Islet precursor cell (in vitro differentiated cells): ENCODE measurements around the gene TRIAP1.
"Not testable (repeated sequence)": the region's sequence is repeated elsewhere in the genome, so short reads cannot be mapped to it uniquely, and the experiment has no call there.

Source experiments
- DNase-seq: peaks from one replicate; pipeline ENCODE4 v3.0.0-alpha.2; 2018

The TRIAP1 gene

GRCh38 chr12:120468325-120468820 lies 22.2 kb upstream of the TRIAP1 start:
- peak; percentile 76 for DNase-seq

GRCh38 chr12:120467439-120467838 lies 21.3 kb upstream of the TRIAP1 start:
- DNase-seq: no peak

- peak; percentile 80 for DNase-seq
These were observed 20.6 kb upstream of the TRIAP1 start for GRCh38 chr12:120466560-120467315.

GRCh38 chr12:120465756-120466155 lies 19.6 kb upstream of the TRIAP1 start:
- DNase-seq: no peak

DNA sequence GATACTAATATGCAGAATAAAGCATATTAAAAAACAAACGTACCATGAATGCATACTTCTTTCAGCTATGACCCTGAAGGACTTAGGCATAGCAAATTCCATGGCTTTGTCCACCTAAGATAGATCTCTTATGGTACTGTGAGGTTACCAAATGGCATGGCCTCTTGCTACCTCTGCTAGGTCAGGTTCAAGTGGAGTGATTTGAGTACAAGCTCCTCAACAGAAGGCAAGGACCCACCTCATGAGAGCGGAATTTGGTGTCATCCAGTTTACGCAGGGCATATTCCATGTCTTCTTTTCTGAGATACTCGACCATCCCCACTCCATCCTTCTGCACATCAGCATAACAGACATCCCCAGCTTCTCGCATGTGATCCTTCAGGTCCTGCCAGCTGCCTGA lies 17.5 kb upstream of the TRIAP1 start:
- no peak for DNase-seq

DNA sequence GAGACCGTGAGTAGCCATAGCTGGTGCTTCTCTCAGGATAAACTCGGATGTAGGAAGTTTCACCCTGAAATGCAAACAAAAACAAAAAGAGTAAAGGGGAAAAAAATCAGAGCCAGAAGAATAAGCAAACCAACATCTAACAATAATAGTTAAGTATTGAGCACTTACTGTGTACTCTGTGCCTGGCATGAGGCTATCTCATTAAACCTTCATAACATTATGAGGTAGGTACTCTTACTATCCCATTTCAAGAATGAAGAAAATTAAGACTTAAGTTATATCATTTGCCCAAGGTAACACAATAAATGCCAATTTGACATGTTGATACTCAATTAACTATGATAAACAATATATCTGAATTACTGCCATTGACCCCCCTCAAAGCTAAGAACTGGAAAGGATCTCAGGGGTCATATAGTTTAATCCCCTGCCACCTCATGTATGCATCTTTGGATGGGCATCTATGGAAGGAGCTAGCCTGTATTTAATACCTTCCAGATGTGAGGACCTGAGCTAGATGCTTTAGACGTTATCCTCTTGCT lies 16.0 kb upstream of the TRIAP1 start:
- no peak for DNase-seq

DNA sequence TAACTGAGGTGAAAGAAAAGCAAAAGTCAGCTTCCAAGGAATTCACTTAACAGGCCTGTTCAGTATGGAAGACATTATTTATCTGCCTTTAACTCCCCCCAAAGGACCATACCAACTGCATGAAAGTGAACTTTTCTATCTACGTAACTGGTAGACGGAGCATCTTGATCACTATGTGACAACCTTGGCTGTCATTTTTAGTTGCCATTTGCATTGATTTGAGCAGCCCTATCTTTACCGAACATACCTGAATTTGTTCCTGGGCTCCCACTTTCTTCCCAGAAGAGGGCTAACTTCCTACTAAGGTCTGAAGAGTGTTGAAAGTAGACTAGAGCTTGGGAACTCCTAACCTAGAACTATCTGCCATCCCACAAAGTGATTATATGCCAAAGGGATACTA lies 14.0 kb upstream of the TRIAP1 start:
- no peak for DNase-seq

GRCh38 chr12:120457133-120457532 lies 10.9 kb upstream of the TRIAP1 start:
- peak; percentile 76 for DNase-seq

- DNase-seq: no peak
These were observed 9.1 kb upstream of the TRIAP1 start for GRCh38 chr12:120455302-120455701.

GRCh38 chr12:120453977-120454376 lies 7.8 kb upstream of the TRIAP1 start:
- no peak for DNase-seq

- DNase-seq: no peak
These were observed 7.0 kb upstream of the TRIAP1 start for GRCh38 chr12:120453060-120453750.

GRCh38 chr12:120452524-120452923 lies 6.3 kb upstream of the TRIAP1 start:
- not testable (repeated sequence) for DNase-seq

- no peak for DNase-seq
These were observed 1.8 kb upstream of the TRIAP1 start for GRCh38 chr12:120447992-120448391.

GRCh38 chr12:120446844-120447178 lies 627 bp upstream of the TRIAP1 start:
- DNase-seq: not testable (repeated sequence)

- no peak for DNase-seq
These were observed 1.5 kb downstream of the TRIAP1 start for GRCh38 chr12:120444676-120445075.

GRCh38 chr12:120439646-120440247 lies 6.4 kb downstream of the TRIAP1 start:
- peak; percentile 84 for DNase-seq

DNA sequence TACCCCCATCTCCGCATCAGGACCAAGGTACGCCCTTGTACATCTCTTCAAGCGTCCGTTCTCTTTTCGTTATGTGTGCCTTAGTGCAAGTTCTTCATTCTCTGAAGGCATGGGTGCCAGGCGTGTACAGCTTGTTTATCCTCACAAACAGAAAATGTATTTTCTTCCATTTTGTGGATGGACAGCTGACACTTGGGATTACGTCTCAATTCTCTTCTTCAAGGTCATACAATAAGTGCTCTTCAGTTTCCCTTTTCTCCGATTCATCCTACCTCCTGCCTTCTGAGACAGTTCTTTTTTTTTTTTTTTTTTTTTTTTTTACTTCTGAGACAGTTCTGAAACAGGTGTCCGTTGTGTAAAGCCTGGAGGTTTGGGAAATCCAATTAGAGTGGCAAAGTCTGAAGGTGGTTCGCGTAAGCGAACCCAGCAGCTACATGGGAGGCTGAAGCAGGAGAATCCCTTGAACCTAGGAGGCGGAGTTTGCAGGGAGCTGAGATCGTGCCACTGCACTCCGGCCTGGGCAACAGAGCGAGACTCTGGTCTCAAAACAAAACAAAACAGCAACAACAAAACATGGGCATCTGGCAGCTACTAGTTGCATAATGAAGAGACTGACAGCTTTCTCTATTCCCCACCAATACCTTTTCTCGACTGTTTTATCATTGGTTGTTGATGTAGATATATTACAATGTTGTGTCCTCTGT lies 7.5 kb downstream of the TRIAP1 start:
- no peak for DNase-seq

- peak; percentile 100 for DNase-seq
These were observed 8.3 kb downstream of the TRIAP1 start, which contains the start of gene COX6A1 for GRCh38 chr12:120437735-120438494. COX6A1 (plus strand) TSS chr12:120438113; CDS start chr12:120438127, 14 bp downstream.

DNA sequence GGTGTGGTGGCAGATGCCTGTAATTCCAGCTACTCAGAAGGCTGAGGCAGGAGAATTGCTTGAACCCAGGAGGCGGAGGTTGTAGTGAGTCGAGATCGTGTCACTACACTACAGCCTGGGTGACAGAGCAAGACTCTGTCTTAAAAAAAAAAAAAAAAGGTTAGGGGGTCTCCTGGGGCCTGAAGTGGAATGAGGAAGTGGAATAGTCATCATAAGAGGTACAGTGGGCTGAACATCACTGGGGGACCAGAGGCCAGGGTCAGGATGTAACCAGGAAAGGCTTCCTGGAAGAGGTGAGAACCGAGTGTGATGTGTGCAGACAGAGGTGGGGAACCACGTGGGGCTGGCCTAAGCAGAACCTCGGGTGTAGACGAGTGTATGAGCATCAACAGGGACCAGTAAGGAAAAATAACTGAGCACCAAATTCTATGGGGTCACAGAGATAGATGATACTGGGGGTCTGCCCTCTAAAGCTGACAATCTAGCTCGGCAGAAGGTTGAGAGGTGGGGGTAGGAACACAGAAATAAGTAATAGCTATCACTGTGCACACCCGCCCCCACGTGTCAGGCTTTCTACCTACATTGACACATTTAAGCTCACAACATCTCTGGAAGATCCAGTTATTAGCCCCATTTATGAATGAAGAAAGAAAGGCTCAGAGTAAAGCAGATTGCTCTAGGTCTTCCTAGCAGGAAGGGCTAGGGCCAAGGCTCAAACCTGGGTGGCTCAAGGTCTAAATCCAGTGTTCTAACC lies 13.2 kb downstream of the TRIAP1 start:
- no peak for DNase-seq

GRCh38 chr12:120429368-120429767 lies 16.8 kb downstream of the TRIAP1 start:
- DNase-seq: peak; percentile 69

- DNase-seq: no peak
These were observed 17.5 kb downstream of the TRIAP1 start for GRCh38 chr12:120428597-120429229.
